CD8-positive, alpha-beta memory T cell (primary cell): Measurements from ENCODE around the gene SGMS1. TPM values are rescaled to one million over a fixed set of nuclear protein-coding genes. Genes with fewer than 3 reads are reported as not detected.
"Not testable (repeated sequence)": the region's sequence is repeated elsewhere in the genome, so short reads cannot be mapped to it uniquely, and the experiment has no call there.

ENCODE experiments used
- CTCF ChIA-PET: fragments of 350-600 bp; sonication (Branson Sonifier 250); formaldehyde crosslinking; loops from one replicate; lab custom pipeline; 2021; ENCODE audit warnings: antibody characterized with exemption; lab: Charles Lee
- POLR2A ChIA-PET: fragments of 350-600 bp; sonication (Branson Sonifier 250); formaldehyde crosslinking; loops from one replicate; lab custom pipeline; 2021; ENCODE audit warnings: antibody characterized with exemption; lab: Charles Lee
- DNase-seq, 5 donors: peaks; one replicate each; pipeline versions ENCODE4 v3.0.0 to v3.0.0-alpha.2; 2020 to 2022; ENCODE audit warnings: mixed read lengths in 1 of 5
- H3K27ac ChIP-seq: one replicate; pipeline ENCODE4 v1.7.0; 2013; ENCODE audit warnings: low read depth, mild to moderate bottlenecking, low read length, moderate library complexity
- H3K27me3 ChIP-seq: 2 replicates; pipeline ENCODE4 v1.7.0; 2013; ENCODE audit warnings: low read length, mild to moderate bottlenecking; ENCODE audit not compliant: insufficient read depth, poor library complexity, severe bottlenecking
- H3K36me3 ChIP-seq: 2 replicates; pipeline ENCODE4 v1.7.0; 2013; ENCODE audit warnings: mild to moderate bottlenecking, low read length, moderate library complexity; ENCODE audit not compliant: insufficient read depth
- H3K4me1 ChIP-seq: 2 replicates; pipeline ENCODE4 v1.7.0; 2013; ENCODE audit warnings: mild to moderate bottlenecking, low read length, moderate library complexity; ENCODE audit not compliant: insufficient read depth
- H3K4me3 ChIP-seq: 2 replicates; pipeline ENCODE4 v1.7.0; 2013; ENCODE audit warnings: mild to moderate bottlenecking, low read length
- H3K9me3 ChIP-seq: 2 replicates; pipeline ENCODE4 v1.7.0; 2013; ENCODE audit warnings: mild to moderate bottlenecking, low read length
- H3K27ac Mint-ChIP-seq, 8 donors: one replicate each; pipeline ENCODE4 v1.8.0; 2020 to 2021; ENCODE audit warnings: mixed read lengths in 8 of 8, mild to moderate bottlenecking in 6 of 8, inconsistent platforms in 3 of 8, moderate library complexity in 3 of 8
- H3K27me3 Mint-ChIP-seq, 2 donors: one replicate each; pipeline ENCODE4 v1.8.0; 2020 to 2021; ENCODE audit warnings: mixed read lengths in 2 of 2, mild to moderate bottlenecking in 1 of 2, moderate library complexity in 1 of 2
- H3K36me3 Mint-ChIP-seq, 3 donors: one replicate each; pipeline ENCODE4 v1.8.0; 2020 to 2021; ENCODE audit warnings: mixed read lengths in 3 of 3, inconsistent platforms in 1 of 3, mild to moderate bottlenecking in 1 of 3
- H3K4me1 Mint-ChIP-seq, 3 donors: one replicate each; pipeline ENCODE4 v1.8.0; 2020 to 2021; ENCODE audit warnings: mixed read lengths in 3 of 3, inconsistent platforms in 1 of 3, mild to moderate bottlenecking in 1 of 3
- H3K4me3 Mint-ChIP-seq, 7 donors: one replicate each; pipeline ENCODE4 v1.8.0; 2020 to 2021; ENCODE audit warnings: mixed read lengths in 7 of 7, mild to moderate bottlenecking in 6 of 7, moderate library complexity in 4 of 7, inconsistent platforms in 2 of 7
- H3K9me3 Mint-ChIP-seq, 5 donors: one replicate each; pipeline ENCODE4 v1.8.0; 2020 to 2022; ENCODE audit warnings: mixed read lengths in 5 of 5, mild to moderate bottlenecking in 3 of 5, moderate library complexity in 2 of 5, inconsistent platforms in 1 of 5
- polyA plus RNA-seq: library from polyadenylated mRNA; unstranded; fragments of 300-500 nt; fragmentation: Illumina TruSeq; gene quantifications from one replicate; pipeline ENCODE4 v1.2.3, GENCODE V29; 2021
- total RNA-seq, 2 experiments: library from RNA; stranded (reverse); gene quantifications; one replicate each; pipeline ENCODE4 v1.2.3, GENCODE V29; 2021

The SGMS1 gene
- total and polyA plus RNA-seq, 3 experiments from 2014 or later = 11.3 to 14.5 (median 13.5) TPM

DNA sequence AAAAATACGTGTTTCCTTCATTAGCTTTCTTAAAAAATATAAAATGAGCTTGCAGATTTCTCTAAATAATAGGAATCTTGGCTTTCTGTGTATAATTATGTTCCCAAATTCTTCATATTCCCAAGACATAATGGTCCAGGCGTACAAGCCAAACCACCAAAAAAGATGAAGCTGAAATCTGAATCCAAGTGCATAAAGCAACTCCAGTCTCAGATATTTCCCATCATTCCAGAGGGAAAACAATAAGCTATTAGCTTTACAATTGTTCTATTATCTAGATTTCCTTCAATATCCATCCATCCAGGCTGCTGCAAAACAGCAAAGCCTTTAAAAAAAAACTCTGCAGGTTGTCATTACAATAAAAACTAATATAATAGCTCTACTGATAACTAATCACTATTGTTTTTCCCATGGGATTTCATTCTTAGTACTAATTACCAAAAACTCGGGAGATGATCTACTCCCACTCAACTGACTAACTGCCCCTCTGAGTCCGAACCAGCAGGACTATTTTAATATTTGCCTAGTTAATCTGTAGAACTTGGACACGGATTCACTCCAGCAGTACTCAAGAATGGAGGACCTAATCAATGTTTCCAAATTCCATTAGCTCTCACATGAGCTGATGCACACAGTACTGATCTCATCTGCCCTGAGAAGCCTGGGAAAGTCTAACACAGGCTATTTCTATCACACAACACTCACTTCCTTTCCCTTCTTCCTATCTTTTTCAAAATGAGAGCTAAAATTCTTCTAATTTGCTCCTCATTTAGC lies 263.5 kb downstream of the SGMS1 start:
- peaks cover 16 to 52% (median 47%) of the 10 kb centered on the region in 3 donors for H3K4me1 Mint-ChIP-seq
- H3K36me3 Mint-ChIP-seq = peaks cover 12 to 23% (median 19%) of the 10 kb centered on the region in 3 donors
- no peaks in the 10 kb centered on the region for H3K9me3 ChIP-seq
- H3K4me3 Mint-ChIP-seq = no peak overlapping the region
- no peaks in the 10 kb centered on the region for H3K36me3 ChIP-seq
- no peak for DNase-seq
- CTCF ChIA-PET = interaction anchor here (0.6 kb wide), 1 partner anchor 10 kb away, joined by 3 read pairs; no protein-coding TSS in a partner anchor
- H3K27ac ChIP-seq = peak overlapping the region; percentile 9
- H3K27me3 ChIP-seq = no peaks in the 10 kb centered on the region
- no peaks in the 10 kb centered on the region for H3K27me3 Mint-ChIP-seq
- H3K4me3 ChIP-seq = no peak overlapping the region
- H3K27ac Mint-ChIP-seq = peak overlapping the region in 1 of 8 donors; percentile 6
- POLR2A ChIA-PET = no interaction called here
- H3K4me1 ChIP-seq = no peaks in the 10 kb centered on the region
- H3K9me3 Mint-ChIP-seq = peaks cover 0 to 16% (median 0%) of the 10 kb centered on the region in 5 donors

DNA sequence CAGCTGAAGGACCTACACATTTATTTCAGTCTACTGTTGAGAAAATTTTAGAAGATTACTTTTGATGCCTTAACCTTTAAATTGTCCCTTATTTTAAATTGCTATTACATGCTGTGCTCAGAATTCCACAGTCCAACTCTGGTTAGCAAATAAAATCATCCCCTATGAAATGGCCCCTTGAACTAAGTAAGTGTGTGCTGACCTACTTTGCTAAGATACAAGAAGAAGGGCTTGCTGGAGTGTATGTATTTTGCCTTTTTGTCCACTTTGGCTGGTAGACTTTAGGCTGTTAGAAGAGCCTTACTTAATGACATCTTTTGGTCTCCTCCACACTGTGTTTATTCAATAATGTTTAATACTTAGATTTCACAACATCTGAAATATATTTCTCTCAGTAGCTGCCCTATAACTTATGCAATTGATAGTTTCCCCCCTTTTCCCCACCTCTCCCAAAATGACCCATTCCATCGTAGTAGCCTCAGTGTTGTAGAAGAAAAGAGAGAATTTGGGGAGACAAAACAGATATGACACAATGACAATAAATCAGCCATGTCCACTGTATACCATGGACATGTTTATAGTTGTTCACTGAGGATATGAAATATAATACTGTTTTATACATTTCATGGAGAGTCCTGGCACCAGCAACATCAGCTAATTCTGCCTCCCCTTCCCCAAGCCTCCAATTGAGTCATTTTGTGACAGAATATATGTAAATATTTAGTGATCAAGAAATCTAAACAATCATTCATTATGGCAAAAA lies 264.6 kb downstream of the SGMS1 start:
- H3K36me3 Mint-ChIP-seq = peaks cover 11 to 21% (median 20%) of the 10 kb centered on the region in 3 donors
- no peak overlapping the region for H3K27ac ChIP-seq
- no peaks in the 10 kb centered on the region for H3K27me3 Mint-ChIP-seq
- H3K27ac Mint-ChIP-seq = peak overlapping the region in 3 of 8 donors; percentile 25 to 32 (median 26)
- H3K4me3 Mint-ChIP-seq = no peak overlapping the region
- no peaks in the 10 kb centered on the region for H3K27me3 ChIP-seq
- peaks cover 15 to 46% (median 42%) of the 10 kb centered on the region in 3 donors for H3K4me1 Mint-ChIP-seq
- no peak overlapping the region for H3K4me3 ChIP-seq
- H3K4me1 ChIP-seq = no peaks in the 10 kb centered on the region
- CTCF ChIA-PET = no interaction called here
- H3K9me3 Mint-ChIP-seq = peaks cover 0 to 16% (median under 1%) of the 10 kb centered on the region in 5 donors
- H3K36me3 ChIP-seq = no peaks in the 10 kb centered on the region
- POLR2A ChIA-PET = no interaction called here
- DNase-seq = no peak
- no peaks in the 10 kb centered on the region for H3K9me3 ChIP-seq

GRCh38 chr10:50358411-50358810 lies 265.3 kb downstream of the SGMS1 start:
- no peak overlapping the region for H3K4me3 ChIP-seq
- no peaks in the 10 kb centered on the region for H3K27me3 ChIP-seq
- Mint-ChIP-seq H3K9me3 (peaks cover 0 to 10% (median 3%) of the 10 kb centered on the region in 5 donors), H3K4me3 (no peak overlapping the region), H3K27me3 (no peaks in the 10 kb centered on the region), H3K36me3 (peaks cover 11 to 17% (median 16%) of the 10 kb centered on the region in 3 donors), H3K4me1 (peaks cover 13 to 39% (median 35%) of the 10 kb centered on the region in 3 donors), H3K27ac (peak overlapping the region in 2 of 8 donors; percentile 32 to 92)
- H3K36me3 ChIP-seq = no peaks in the 10 kb centered on the region
- H3K27ac ChIP-seq = no peak overlapping the region
- CTCF ChIA-PET = no interaction called here
- no peaks in the 10 kb centered on the region for H3K9me3 ChIP-seq
- H3K4me1 ChIP-seq = no peaks in the 10 kb centered on the region
- POLR2A ChIA-PET = no interaction called here
- no peak for DNase-seq

GRCh38 chr10:50356481-50356832 lies 267.3 kb downstream of the SGMS1 start:
- H3K4me3 Mint-ChIP-seq, H3K9me3 ChIP-seq, H3K9me3 Mint-ChIP-seq, H3K27me3 Mint-ChIP-seq, CTCF ChIA-PET, POLR2A ChIA-PET, H3K36me3 ChIP-seq, H3K27ac ChIP-seq, H3K4me3 ChIP-seq, H3K27me3 ChIP-seq, H3K4me1 ChIP-seq, DNase-seq, H3K27ac Mint-ChIP-seq: not testable (repeated sequence)
- peaks cover 7 to 23% (median 20%) of the 10 kb centered on the region in 3 donors for H3K4me1 Mint-ChIP-seq
- H3K36me3 Mint-ChIP-seq = peaks cover 9 to 14% (median 10%) of the 10 kb centered on the region in 3 donors

DNA sequence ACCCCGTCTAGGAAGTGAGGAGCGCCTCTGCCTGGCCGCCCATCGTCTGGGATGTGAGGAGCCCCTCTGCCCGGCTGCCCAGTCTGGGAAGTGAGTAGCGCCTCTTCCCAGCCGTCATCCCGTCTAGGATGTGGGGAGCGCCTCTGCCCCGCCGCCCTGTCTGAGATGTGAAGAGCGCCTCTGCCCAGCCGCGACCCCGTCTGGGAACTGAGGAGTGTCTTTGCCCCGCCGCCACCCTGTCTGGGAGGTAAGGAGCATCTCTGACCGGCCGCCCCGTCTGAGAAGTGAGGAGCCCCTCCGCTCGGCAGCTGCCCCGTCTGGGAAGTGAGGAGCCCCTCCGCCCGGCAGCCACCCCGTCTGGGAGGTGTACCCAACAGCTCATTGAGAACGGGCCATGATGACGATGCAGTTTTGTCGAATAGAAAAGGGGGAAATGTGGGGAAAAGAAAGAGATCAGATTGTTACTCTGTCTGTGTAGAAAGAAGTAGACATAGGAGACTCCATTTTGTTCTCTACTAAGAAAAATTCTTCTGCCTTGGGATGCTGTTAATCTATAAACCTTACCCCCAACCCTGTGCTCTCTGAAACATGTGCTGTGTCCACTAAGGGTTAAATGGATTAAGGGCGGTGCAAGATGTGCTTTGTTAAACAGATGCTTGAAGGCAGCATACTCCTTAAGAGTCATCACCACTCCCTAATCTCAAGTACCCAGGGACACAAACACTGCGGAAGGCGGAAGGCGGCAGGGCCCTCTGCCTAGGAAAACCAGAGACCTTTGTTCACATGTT lies 267.9 kb downstream of the SGMS1 start:
- CTCF ChIA-PET, H3K27ac ChIP-seq: not testable (repeated sequence)
- peaks cover 11 to 18% (median 14%) of the 10 kb centered on the region in 3 donors for H3K36me3 Mint-ChIP-seq

DNA sequence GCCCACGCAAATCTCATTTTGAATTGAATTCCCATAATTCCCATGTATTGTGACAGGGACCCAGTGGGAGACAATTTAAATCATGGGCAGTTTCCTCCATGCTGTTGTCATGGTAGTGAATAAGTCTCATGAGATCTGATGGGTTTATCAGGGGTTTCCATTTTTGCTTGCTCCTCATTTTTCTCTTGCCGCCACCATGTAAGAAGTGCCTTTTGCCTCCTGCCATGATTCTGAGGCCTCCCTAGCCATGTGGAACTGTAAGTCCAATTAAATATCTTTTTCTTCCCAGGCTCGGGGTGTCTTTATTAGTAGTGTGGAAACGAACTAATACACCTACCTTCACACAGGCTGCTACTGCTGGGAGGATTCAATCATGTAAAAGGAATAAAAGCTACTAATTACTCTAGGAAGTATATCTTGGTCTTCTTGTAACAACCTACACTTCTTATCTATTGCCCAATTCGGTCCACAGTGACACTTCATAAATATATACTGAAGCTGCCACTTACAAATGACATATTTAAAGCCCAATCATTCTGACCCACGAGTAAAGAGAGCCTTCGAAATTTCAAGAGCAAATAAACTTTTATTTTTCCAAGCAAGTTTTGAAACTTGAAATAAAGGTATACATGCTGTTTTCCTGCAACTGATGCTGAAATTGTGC lies 272.1 kb downstream of the SGMS1 start:
- Histone ChIP-seq H3K4me3 (no peak overlapping the region), H3K9me3 (no peaks in the 10 kb centered on the region), H3K27me3 (no peaks in the 10 kb centered on the region), H3K27ac (no peak overlapping the region), H3K36me3 (no peaks in the 10 kb centered on the region), H3K4me1 (no peaks in the 10 kb centered on the region)
- CTCF ChIA-PET = no interaction called here
- POLR2A ChIA-PET = no interaction called here
- H3K27me3 Mint-ChIP-seq = peaks cover 0 to 2% of the 10 kb centered on the region in 2 donors
- H3K4me1 Mint-ChIP-seq = peaks cover 26 to 41% (median 35%) of the 10 kb centered on the region in 3 donors
- DNase-seq = no peak
- peaks cover 16 to 30% (median 23%) of the 10 kb centered on the region in 3 donors for H3K36me3 Mint-ChIP-seq
- H3K9me3 Mint-ChIP-seq = peaks cover 0 to 9% (median 3%) of the 10 kb centered on the region in 5 donors
- no peak overlapping the region for H3K27ac Mint-ChIP-seq
- no peak overlapping the region for H3K4me3 Mint-ChIP-seq

More for the DNA sequence above, 267.9 kb downstream of the SGMS1 start:
- H3K4me3 ChIP-seq, POLR2A ChIA-PET, DNase-seq, H3K4me1 ChIP-seq, H3K27me3 Mint-ChIP-seq, H3K9me3 ChIP-seq, H3K27ac Mint-ChIP-seq, H3K9me3 Mint-ChIP-seq, H3K27me3 ChIP-seq, H3K36me3 ChIP-seq, H3K4me3 Mint-ChIP-seq: not testable (repeated sequence)
- H3K4me1 Mint-ChIP-seq = peaks cover 7 to 20% (median 14%) of the 10 kb centered on the region in 3 donors

- ChIA-PET POLR2A (no interaction called here), CTCF (no interaction called here)
- H3K36me3 ChIP-seq = no peaks in the 10 kb centered on the region
- no peak overlapping the region for H3K27ac ChIP-seq
- H3K4me1 Mint-ChIP-seq = peaks cover 26 to 45% (median 35%) of the 10 kb centered on the region in 3 donors
- H3K4me3 ChIP-seq = no peak overlapping the region
- H3K9me3 ChIP-seq = no peaks in the 10 kb centered on the region
- peaks cover 16 to 30% (median 20%) of the 10 kb centered on the region in 3 donors for H3K36me3 Mint-ChIP-seq
- no peaks in the 10 kb centered on the region for H3K4me1 ChIP-seq
- no peak overlapping the region for H3K27ac Mint-ChIP-seq
- no peaks in the 10 kb centered on the region for H3K27me3 ChIP-seq
- DNase-seq = no peak
- H3K27me3 Mint-ChIP-seq = peaks cover 0 to 2% of the 10 kb centered on the region in 2 donors
- H3K9me3 Mint-ChIP-seq = peaks cover 0 to 9% (median 3%) of the 10 kb centered on the region in 5 donors
- H3K4me3 Mint-ChIP-seq = no peak overlapping the region
Measured at GRCh38 chr10:50350366-50350765, 273.4 kb downstream of the SGMS1 start.
